Measurements from ENCODE around the gene BANP.

DNA sequence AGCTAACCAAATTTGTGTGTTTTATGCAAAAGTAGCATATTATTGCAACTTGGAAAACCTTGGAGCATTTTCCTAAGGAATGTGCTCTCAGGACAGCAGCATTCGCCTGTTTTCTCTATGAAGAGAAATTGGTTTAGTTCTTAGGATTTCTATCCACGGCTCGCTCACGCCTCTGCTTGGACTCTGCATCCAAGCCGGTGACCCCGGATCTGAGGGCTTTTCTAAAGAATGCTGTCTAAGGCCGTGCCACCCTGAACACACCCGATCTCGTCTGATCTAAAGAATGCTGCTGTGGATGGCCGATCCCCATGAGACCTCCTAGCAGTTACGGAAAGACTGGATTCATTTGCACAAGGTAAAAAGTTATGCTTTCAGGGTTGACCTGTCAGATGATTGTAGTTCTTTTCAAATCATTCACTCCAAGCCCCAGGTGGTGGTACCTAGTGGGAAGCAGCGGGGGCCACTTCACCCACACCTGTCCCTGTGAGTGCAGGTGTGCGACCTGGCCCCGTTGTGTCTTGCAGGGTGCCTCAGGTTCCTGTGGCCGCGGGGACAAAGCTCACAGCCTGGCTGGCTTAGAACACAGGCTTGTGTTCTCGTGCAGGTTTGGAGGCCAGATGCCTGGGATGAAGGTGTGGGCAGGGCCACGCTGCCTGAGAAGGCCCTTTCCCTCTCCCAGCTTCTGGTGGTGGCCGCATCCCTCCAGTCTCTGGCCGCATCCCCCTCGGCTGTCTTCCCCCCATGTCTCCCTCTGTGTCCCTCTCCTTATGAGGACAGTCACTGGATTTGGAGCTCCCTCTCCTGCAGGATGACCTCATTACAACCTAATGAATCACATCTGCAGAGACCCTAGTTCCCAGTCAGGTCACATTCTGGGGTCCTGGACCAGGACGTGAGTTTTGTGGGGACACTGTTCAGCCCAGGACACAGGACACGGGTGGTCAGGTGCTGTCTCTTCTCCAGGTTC is 71.1 kb downstream of the BANP start:
- TF ChIP-seq, protein P1, sequence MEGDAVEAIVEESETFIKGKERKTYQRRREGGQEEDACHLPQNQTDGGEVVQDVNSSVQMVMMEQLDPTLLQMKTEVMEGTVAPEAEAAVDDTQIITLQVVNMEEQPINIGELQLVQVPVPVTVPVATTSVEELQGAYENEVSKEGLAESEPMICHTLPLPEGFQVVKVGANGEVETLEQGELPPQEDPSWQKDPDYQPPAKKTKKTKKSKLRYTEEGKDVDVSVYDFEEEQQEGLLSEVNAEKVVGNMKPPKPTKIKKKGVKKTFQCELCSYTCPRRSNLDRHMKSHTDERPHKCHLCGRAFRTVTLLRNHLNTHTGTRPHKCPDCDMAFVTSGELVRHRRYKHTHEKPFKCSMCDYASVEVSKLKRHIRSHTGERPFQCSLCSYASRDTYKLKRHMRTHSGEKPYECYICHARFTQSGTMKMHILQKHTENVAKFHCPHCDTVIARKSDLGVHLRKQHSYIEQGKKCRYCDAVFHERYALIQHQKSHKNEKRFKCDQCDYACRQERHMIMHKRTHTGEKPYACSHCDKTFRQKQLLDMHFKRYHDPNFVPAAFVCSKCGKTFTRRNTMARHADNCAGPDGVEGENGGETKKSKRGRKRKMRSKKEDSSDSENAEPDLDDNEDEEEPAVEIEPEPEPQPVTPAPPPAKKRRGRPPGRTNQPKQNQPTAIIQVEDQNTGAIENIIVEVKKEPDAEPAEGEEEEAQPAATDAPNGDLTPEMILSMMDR (conservative IDR thresholded peaks at IDR 0.05 in 1 of 2, IDR thresholded peaks at IDR 0.05 in 1 of 2; ENCODE audit: low read depth in 1 of 2, low read length in 2 of 2): no peak
- TF ChIP-seq EZH2 (IDR thresholded peaks at IDR 0.05; ENCODE audit: low read length, missing control alignments): no peak

All from fibroblast of lung (primary cell).